Ovary (tissue), 9 donors: ENCODE measurements around the gene GOSR2. TPM values are rescaled to one million over a fixed set of nuclear protein-coding genes. Genes with fewer than 3 reads are reported as not detected.

Experiments used
- DNase-seq, 5 donors: peaks; one replicate each; pipeline ENCODE4 v3.0.0-alpha.2; 2019 to 2020
- H3K27ac ChIP-seq, 2 donors: fragments of 200-600 bp; one replicate each; pipeline versions ENCODE4 v1.5.1 to v1.8.0; 2019 to 2022
- H3K27me3 ChIP-seq: fragments of 200-600 bp; one replicate; pipeline ENCODE4 v1.8.0; 2022
- H3K36me3 ChIP-seq: fragments of 200-600 bp; sonication (generic); one replicate; pipeline ENCODE4 v1.5.1; 2019
- H3K4me1 ChIP-seq: one replicate; pipeline ENCODE4 v1.8.1; 2013; ENCODE audit warnings: mild to moderate bottlenecking, moderate library complexity; ENCODE audit not compliant: insufficient read depth
- H3K4me3 ChIP-seq: fragments of 200-600 bp; sonication (generic); one replicate; pipeline ENCODE4 v1.5.1; 2017
- H3K9me3 ChIP-seq, 2 donors: fragments of 200-600 bp in 1 of 2; sonication (generic) in 1 of 2; one replicate each; pipeline versions ENCODE4 v1.5.1 to v1.8.1; 2013 to 2019; ENCODE audit warnings: mild to moderate bottlenecking in 1 of 2, moderate library complexity in 1 of 2
- CTCF ChIP-seq, 3 donors: fragments of 450-650 bp in 2 of 3; fragments of 200-600 bp in 1 of 3; IDR thresholded peaks; one replicate each; pipeline versions ENCODE4 v1.5.1 to v1.8.0; 2016 to 2022; ENCODE audit warnings: antibody characterized with exemption in 3 of 3, mild to moderate bottlenecking in 1 of 3
- EP300 ChIP-seq: sonication (generic); formaldehyde crosslinking; IDR thresholded peaks from one replicate; pipeline ENCODE4 v1.6.1; 2017; ENCODE audit warnings: antibody characterized with exemption
- POLR2A ChIP-seq: fragments of 450-650 bp; IDR thresholded peaks from one replicate; pipeline ENCODE4 v1.6.1; 2017; ENCODE audit warnings: antibody characterized with exemption, mild to moderate bottlenecking, moderate library complexity
- WGBS, 3 donors: extraction: QIAGEN DNeasy Blood & Tissue Kit in 1 of 3; methylation state at CpG; one replicate each; pipeline versions ENCODE4 v1.1.5 to v1.1.7; 2013 to 2017; 5-methylcytosine and 5-hydroxymethylcytosine counted together
- intact Hi-C, 4 donors: fragments of 100-400 bp; cut with DNase I; formaldehyde crosslinking; loops; one replicate each; pipeline versions ENCODE4 v1.11.0 to v1.15.1; 2022 to 2023
- polyA plus RNA-seq, 2 donors: library from polyadenylated mRNA; stranded (reverse); fragments of 200-250 nt in 1 of 2; fragments of 350-450 nt in 1 of 2; fragmentation: Illumina TruSeq in 1 of 2; extraction: RNeasy Lipid Tissue Mini Kit (QIAGEN cat#74804) in 1 of 2; gene quantifications; one replicate each; pipeline ENCODE4 v1.2.3, GENCODE V29; 2013 to 2014
- total RNA-seq, 7 donors: library from RNA; depleted of rRNA in 2 of 7; stranded (reverse); fragments of >200 nt in 2 of 7; fragmentation: NEBNext Ultra II Directional in 3 of 7; extraction: Animal tissue kit (Norgen Biotek cat#: 25700) in 3 of 7; gene quantifications; one replicate each; pipeline versions ENCODE4 v1.1.0 to v1.2.4, GENCODE V29; 2016 to 2023
- donor health status: DM: no; HTN: no; CAD: no; lungs with moderate emphysema.
- donor health status: DM: no; HTN: no; CAD: no.
- donor health status: Bipolar disorder and iron deficiency.
- donor health status: DM: yes; HTN: yes; CAD: no.
- donor health status: DM: no; HTN: no; CAD: no.
- donor health status: DM: yes; HTN: yes; CAD: no.

GOSR2 gene
- total and polyA plus RNA-seq, 9 donors = 24.2 to 79.3 (median 53.1) TPM

GRCh38 chr17:46898860-46899259 is 24.1 kb upstream of the GOSR2 start:
- 93 to 95% (median 95%) methylated on average over 5 of the region's 5 CpGs for WGBS, 3 donors
- Histone ChIP-seq H3K4me3 (no peak overlapping the region), H3K4me1 (no peaks in the 10 kb centered on the region), H3K36me3 (no peaks in the 10 kb centered on the region), H3K27me3 (no peaks in the 10 kb centered on the region), H3K9me3 (no peaks in the 10 kb centered on the region), H3K27ac (no peak overlapping the region)
- intact Hi-C loops = no loop called here
- TF ChIP-seq CTCF (IDR thresholded peaks at IDR 0.05) (no peak), POLR2A (no peak), EP300 (no peak)
- DNase-seq = no peak

GRCh38 chr17:46901291-46901690 is 21.7 kb upstream of the GOSR2 start:
- Histone ChIP-seq H3K27me3 (no peaks in the 10 kb centered on the region), H3K27ac (no peak overlapping the region), H3K4me1 (no peaks in the 10 kb centered on the region), H3K36me3 (no peaks in the 10 kb centered on the region), H3K4me3 (no peak overlapping the region), H3K9me3 (no peaks in the 10 kb centered on the region)
- 73 to 81% (median 78%) methylated on average over 9 of the region's 9 CpGs for WGBS, 3 donors
- DNase-seq = no peak
- TF ChIP-seq CTCF (IDR thresholded peaks at IDR 0.05) (no peak), POLR2A (no peak), EP300 (no peak)
- intact Hi-C loops = no loop called here

GRCh38 chr17:46903762-46904672 is 18.9 kb upstream of the GOSR2 start:
- H3K4me3 ChIP-seq = no peak overlapping the region
- H3K36me3 ChIP-seq = no peaks in the 10 kb centered on the region
- H3K27ac ChIP-seq = no peak overlapping the region
- H3K4me1 ChIP-seq = no peaks in the 10 kb centered on the region
- no peaks in the 10 kb centered on the region for H3K27me3 ChIP-seq
- WGBS, 3 donors = 80 to 93% (median 86%) methylated on average over 4 of the region's 4 CpGs
- DNase-seq = no peak
- no peaks in the 10 kb centered on the region for H3K9me3 ChIP-seq
- TF ChIP-seq CTCF (IDR thresholded peaks at IDR 0.05) = no peak
- TF ChIP-seq EP300 = no peak
- intact Hi-C loops = no loop called here

- Histone ChIP-seq H3K4me3 (no peak overlapping the region), H3K36me3 (no peaks in the 10 kb centered on the region), H3K4me1 (no peaks in the 10 kb centered on the region), H3K27ac (no peak overlapping the region), H3K27me3 (no peaks in the 10 kb centered on the region), H3K9me3 (no peaks in the 10 kb centered on the region)
- TF ChIP-seq EP300 (no peak), CTCF (IDR thresholded peaks at IDR 0.05) (no peak), POLR2A (no peak)
- DNase-seq = no peak
- 28 to 46% (median 34%) methylated on average over 14 of the region's 14 CpGs for WGBS, 3 donors
- intact Hi-C loops = no loop called here
These were observed 14.8 kb upstream of the GOSR2 start for GRCh38 chr17:46908068-46908737.
